Erythroblast (primary cell): Measurements from ENCODE around the gene SLC50A1.
"Not testable (repeated sequence)": the region's sequence is repeated elsewhere in the genome, so short reads cannot be mapped to it uniquely, and the experiment has no call there.

ENCODE experiments used
- DNase-seq, 2 experiments: peaks; one replicate each; lab custom pipeline; 2025; lab: John Stamatoyannopoulos, UW
- GATA1 ChIP-seq: IDR thresholded peaks from 2 replicates; pipeline ENCODE4 v1.6.1; 2011; ENCODE audit warnings: low read depth, mild to moderate bottlenecking, control low read depth, low read length, moderate library complexity
- POLR2A ChIP-seq: IDR thresholded peaks from 2 replicates; pipeline ENCODE4 v1.6.1; 2011; ENCODE audit warnings: mild to moderate bottlenecking, low read length

SLC50A1 gene

GRCh38 chr1:155134880-155135414 lies 705 bp upstream of the SLC50A1 start:
- peak; percentile 67 to 83 for DNase-seq
- no peak for TF ChIP-seq GATA1
- no peak for TF ChIP-seq POLR2A

- DNase-seq = no peak
- TF ChIP-seq GATA1 (no peak), POLR2A (peak; percentile 61)
Observed at GRCh38 chr1:155136748-155137147, 1.1 kb downstream of the SLC50A1 start.

GRCh38 chr1:155137154-155137949 lies 1.7 kb downstream of the SLC50A1 start:
- DNase-seq = peak; percentile 36 to 64
- no peak for TF ChIP-seq GATA1

- TF ChIP-seq GATA1 (no peak), POLR2A (peak; percentile 87)
- peak; percentile 88 to 92 for DNase-seq
Observed at GRCh38 chr1:155139895-155140629, 4.4 kb downstream of the SLC50A1 start, which contains the start of gene DPM3. DPM3 (minus strand) TSS chr1:155140531; CDS start chr1:155140240, 291 bp downstream.

- no peak for TF ChIP-seq POLR2A
- TF ChIP-seq GATA1 = no peak
- no peak for DNase-seq
Observed at GRCh38 chr1:155140630-155140953, 4.9 kb downstream of the SLC50A1 start.

- TF ChIP-seq POLR2A = no peak
- no peak for TF ChIP-seq GATA1
- no peak for DNase-seq
Observed at GRCh38 chr1:155141749-155142148, 6.1 kb downstream of the SLC50A1 start.

GRCh38 chr1:155145491-155145890 lies 9.8 kb downstream of the SLC50A1 start:
- no peak for DNase-seq
- TF ChIP-seq GATA1 (no peak), POLR2A (no peak)

GRCh38 chr1:155155996-155156643 lies 20.5 kb downstream of the SLC50A1 start:
- not testable (repeated sequence) for DNase-seq

GRCh38 chr1:155158991-155159390 lies 23.3 kb downstream of the SLC50A1 start:
- no peak for TF ChIP-seq GATA1
- no peak for TF ChIP-seq POLR2A
- no peak for DNase-seq

GRCh38 chr1:155160128-155160527 lies 24.5 kb downstream of the SLC50A1 start:
- no peak for DNase-seq
- TF ChIP-seq GATA1 = no peak
- no peak for TF ChIP-seq POLR2A

GRCh38 chr1:155162631-155163030 lies 27.0 kb downstream of the SLC50A1 start:
- DNase-seq = not testable (repeated sequence)

- DNase-seq = not testable (repeated sequence)
Observed at GRCh38 chr1:155163785-155164184, 28.1 kb downstream of the SLC50A1 start.

- DNase-seq = not testable (repeated sequence)
Observed at GRCh38 chr1:155164625-155165024, 29.0 kb downstream of the SLC50A1 start.

GRCh38 chr1:155166051-155166470 lies 30.4 kb downstream of the SLC50A1 start:
- no peak for DNase-seq
- no peak for TF ChIP-seq GATA1
- TF ChIP-seq POLR2A = no peak
